BJ (cell line): ENCODE data around the gene ESR1. TPM values are rescaled to one million over a fixed set of nuclear protein-coding genes. Genes with fewer than 3 reads are reported as not detected.
"Not testable (repeated sequence)": the region's sequence is repeated elsewhere in the genome, so short reads cannot be mapped to it uniquely, and the experiment has no call there.

Experiments
- CTCF ChIA-PET: fragments of 350-600 bp; formaldehyde crosslinking; extraction: SDS; loops from one replicate; lab custom pipeline; 2021; ENCODE audit warnings: antibody characterized with exemption, inconsistent platforms; lab: Yijun Ruan, JAX
- POLR2A ChIA-PET: fragments of 300-600 bp; sonication (Branson Sonifier 250); formaldehyde crosslinking; extraction: SDS; loops from one replicate; lab custom pipeline; 2021; ENCODE audit warnings: antibody characterized with exemption; lab: Charles Lee
- DNase-seq: peaks from one replicate; pipeline ENCODE4 v3.0.0-alpha.2; 2011; ENCODE audit warnings: low read depth
- H3K27me3 ChIP-seq: 2 replicates; pipeline ENCODE4 v1.6.0; 2011; ENCODE audit warnings: low read length; ENCODE audit not compliant: control insufficient read depth, insufficient read depth
- H3K36me3 ChIP-seq: 2 replicates; pipeline ENCODE4 v1.5.1; 2011; ENCODE audit warnings: low read length; ENCODE audit not compliant: control insufficient read depth, insufficient read depth
- H3K4me3 ChIP-seq: 2 replicates; pipeline ENCODE4 v1.5.1; 2011; ENCODE audit warnings: low read depth, mild to moderate bottlenecking, control low read depth, low read length
- CTCF ChIP-seq: IDR thresholded peaks from 2 replicates; pipeline ENCODE4 v1.5.1; 2011; ENCODE audit warnings: low read depth, mild to moderate bottlenecking, control low read depth, inconsistent platforms, low read length, moderate library complexity; ENCODE audit not compliant: insufficient read depth
- polyA plus RNA-seq: library from polyadenylated mRNA; depleted of rRNA; stranded (reverse); fragments of >200 nt; gene quantifications from 2 replicates; pipeline ENCODE4 v1.2.3, GENCODE V29; 2011

The ESR1 gene
- polyA plus RNA-seq, 1 experiment = not detected

GRCh38 chr6:152130441-152130840 is 323.0 kb downstream of the ESR1 start:
- no peak for TF ChIP-seq CTCF
- no peaks in the 10 kb centered on the region for H3K27me3 ChIP-seq
- ChIA-PET POLR2A (no interaction called here), CTCF (no interaction called here)
- DNase-seq = no peak
- H3K4me3 ChIP-seq = no peak overlapping the region
- peaks cover 6% of the 10 kb centered on the region for H3K36me3 ChIP-seq

- no peak overlapping the region for H3K4me3 ChIP-seq
- TF ChIP-seq CTCF = no peak
- no peak for DNase-seq
- peaks cover 13% of the 10 kb centered on the region for H3K36me3 ChIP-seq
- ChIA-PET POLR2A (no interaction called here), CTCF (interaction anchor here (2.9 kb wide), 1 partner anchor 11 kb away, joined by 12 read pairs; no protein-coding TSS in a partner anchor)
- no peaks in the 10 kb centered on the region for H3K27me3 ChIP-seq
Measured at GRCh38 chr6:152135755-152136448, 328.4 kb downstream of the ESR1 start.

- POLR2A ChIA-PET = no interaction called here
- H3K36me3 ChIP-seq = peaks cover 13% of the 10 kb centered on the region
- H3K27me3 ChIP-seq = no peaks in the 10 kb centered on the region
- no peak overlapping the region for H3K4me3 ChIP-seq
- CTCF ChIA-PET = interaction anchor here (0.9 to 2.9 kb wide), 2 partner anchors 11 to 25 kb away, joined by 3 to 12 read pairs; no protein-coding TSS in a partner anchor
- DNase-seq = no peak
- TF ChIP-seq CTCF = no peak
Measured at GRCh38 chr6:152136449-152136825, 329.0 kb downstream of the ESR1 start.

GRCh38 chr6:152138344-152138743 is 330.9 kb downstream of the ESR1 start:
- CTCF ChIA-PET = interaction anchor here (0.6 to 2.2 kb wide), 2 partner anchors 13 to 1158 kb away, joined by 3 to 10 read pairs; no protein-coding TSS in a partner anchor
- H3K4me3 ChIP-seq, H3K27me3 ChIP-seq, DNase-seq, H3K36me3 ChIP-seq, POLR2A ChIA-PET: not testable (repeated sequence)

GRCh38 chr6:152142105-152142504 is 334.6 kb downstream of the ESR1 start:
- POLR2A ChIA-PET = no interaction called here
- Histone ChIP-seq H3K36me3 (peaks cover 12% of the 10 kb centered on the region), H3K4me3 (no peak overlapping the region), H3K27me3 (no peaks in the 10 kb centered on the region)
- CTCF ChIA-PET = interaction anchor here (3.0 kb wide), 1 partner anchor 18 kb away, joined by 13 read pairs; no protein-coding TSS in a partner anchor
- TF ChIP-seq CTCF = no peak
- no peak for DNase-seq
